GM19240 (cell line): Measurements from ENCODE around the gene ABCB4.

ENCODE experiments used
- DNase-seq: peaks from one replicate; pipeline ENCODE4 v3.0.0; 2011; ENCODE audit warnings: low spot score; ENCODE audit not compliant: insufficient read length

The ABCB4 gene

DNA sequence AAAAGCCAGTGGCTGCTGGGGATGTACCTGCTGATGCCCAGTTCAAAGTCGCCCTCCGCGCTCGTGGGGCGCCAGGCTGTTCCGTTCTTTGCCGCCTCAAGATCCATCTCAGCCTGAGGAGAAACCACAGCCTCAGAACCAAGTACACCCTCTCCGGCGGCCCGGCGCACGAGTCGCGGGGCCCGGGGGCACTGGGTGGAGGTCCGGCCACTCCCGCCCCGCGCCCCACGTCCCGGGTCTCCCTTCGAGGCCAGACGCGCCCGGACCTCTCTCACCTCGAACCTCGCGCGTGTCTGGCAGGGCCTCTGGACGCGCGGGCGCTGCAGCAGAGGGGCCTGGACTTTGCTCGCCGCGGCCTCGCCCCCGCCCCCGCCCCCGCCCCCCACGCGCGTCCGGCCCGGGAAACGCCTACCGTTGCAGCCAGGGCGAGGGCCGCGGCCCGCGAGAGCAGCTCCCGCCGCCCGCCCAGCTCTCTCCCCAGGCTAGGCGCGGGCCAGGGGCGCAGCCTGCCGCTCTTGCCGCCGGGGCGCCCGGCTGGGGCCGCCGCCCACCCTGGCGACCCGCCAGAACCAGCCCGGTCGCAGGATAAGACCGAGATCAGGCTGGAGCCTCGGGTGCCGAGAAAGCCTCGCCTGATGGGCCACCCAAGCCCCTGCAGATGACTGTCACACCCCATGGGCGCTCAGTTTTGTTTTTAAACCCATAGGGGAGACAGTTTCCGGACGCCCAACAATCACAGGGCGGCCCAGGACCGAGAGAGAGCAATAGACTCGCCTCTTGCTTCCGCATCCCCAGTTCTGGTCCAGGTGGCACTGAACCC, at the start of gene ABCB4:
ABCB4 (minus strand) TSS at position 322 of the 820 bp plus-strand sequence; CDS start at position 107, 215 bp downstream.
- DNase-seq = no peak

GRCh38 chr7:87518735-87519134, 43.3 kb upstream of the ABCB4 start:
- DNase-seq = no peak

DNA sequence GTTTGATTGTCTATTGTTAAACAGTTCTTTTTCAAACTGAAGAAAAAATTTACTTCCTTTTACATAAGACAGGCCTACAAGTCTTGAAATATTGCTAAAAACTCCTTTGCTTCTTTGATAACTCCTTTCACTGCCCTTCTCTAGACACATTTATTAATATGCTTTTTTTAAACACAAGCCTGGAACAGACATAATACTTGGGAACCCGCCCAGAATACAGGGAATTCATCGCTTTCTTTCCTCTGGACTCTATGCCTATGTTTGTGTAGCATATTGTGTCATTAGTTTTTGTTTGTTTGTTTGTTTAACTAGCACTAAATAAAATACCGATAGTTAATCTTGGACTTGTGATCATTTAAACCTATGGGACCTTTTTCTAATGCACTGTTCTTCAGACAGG, 42.4 kb upstream of the ABCB4 start:
- no peak for DNase-seq

DNA sequence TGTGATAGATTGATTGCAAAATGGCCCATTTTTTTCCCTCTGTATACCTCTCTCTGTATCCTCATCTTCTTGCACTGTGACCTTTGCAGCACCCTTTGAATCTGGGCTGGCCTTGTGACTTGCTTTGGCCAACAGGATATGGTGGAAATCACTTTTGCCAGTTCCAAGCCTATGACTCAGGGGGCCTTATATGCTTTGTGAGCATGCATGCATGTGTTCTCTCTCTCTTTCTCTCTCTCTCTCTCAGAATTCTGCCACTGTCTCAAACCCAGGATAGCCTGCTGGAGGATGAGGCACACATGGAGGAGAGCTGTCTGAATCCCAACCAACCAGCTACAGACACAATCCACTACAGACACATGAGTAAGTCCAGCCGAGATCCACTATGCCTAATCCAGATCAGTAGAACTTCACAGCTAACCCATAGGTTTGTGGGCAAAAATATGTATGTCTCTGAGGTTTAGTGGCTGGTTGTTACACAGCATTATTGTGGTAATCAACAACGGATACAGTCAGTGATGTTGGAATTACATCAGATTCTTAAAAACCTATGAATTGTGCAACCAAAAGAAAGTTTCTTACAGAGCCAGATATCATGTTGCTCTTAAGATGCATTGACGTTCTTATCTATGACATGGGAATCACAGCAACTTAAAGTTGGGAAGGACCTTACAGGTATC, 41.8 kb upstream of the ABCB4 start:
- no peak for DNase-seq

DNA sequence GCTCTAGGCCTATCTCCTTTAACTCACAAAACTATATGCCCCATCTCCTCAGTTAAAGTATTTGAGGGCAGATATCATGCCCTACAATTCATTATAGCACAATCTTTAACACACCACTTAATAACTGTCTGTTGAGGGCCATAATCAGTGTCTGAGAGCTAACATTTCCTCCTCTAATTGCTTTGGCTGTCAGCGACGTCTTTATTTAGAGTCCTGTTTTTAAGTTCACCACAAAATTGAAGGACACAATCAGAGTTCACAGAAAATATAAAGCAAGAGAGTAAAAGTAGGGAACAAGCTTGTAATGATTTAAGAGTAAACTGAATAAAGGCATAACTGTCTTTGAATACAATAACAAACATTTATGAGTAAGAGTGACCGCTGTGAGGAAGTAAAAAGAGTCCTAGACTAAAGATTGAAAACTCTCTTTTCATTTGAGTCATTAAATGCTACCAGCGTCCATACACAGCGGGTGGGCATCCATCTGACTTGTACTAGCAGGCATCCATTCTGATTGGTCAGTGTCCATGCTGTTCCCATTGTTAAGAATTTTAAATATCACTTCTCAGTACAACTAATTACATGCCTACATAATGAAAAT, 38.4 kb upstream of the ABCB4 start:
- no peak for DNase-seq

- DNase-seq = no peak
These were observed 37.4 kb upstream of the ABCB4 start for GRCh38 chr7:87512906-87513305.

DNA sequence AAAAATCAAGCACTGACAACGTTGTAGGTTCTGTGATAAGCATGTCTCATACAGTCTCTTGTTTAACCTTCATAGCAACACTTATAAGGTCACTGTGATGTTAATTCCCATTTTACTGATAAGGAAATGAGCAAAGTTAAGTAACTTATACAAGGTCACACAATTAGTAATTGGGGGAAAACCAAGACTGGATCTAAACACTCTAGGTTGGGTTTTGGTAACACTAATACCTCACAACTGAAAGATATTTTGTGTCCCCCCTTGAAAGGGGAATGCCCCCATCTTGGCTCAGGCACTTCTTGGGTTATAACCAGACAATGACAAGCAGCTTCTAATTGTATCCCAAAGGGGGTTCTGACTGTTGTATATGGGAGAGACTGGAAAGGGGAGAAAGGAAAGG, 36.0 kb upstream of the ABCB4 start:
- DNase-seq = no peak

DNA sequence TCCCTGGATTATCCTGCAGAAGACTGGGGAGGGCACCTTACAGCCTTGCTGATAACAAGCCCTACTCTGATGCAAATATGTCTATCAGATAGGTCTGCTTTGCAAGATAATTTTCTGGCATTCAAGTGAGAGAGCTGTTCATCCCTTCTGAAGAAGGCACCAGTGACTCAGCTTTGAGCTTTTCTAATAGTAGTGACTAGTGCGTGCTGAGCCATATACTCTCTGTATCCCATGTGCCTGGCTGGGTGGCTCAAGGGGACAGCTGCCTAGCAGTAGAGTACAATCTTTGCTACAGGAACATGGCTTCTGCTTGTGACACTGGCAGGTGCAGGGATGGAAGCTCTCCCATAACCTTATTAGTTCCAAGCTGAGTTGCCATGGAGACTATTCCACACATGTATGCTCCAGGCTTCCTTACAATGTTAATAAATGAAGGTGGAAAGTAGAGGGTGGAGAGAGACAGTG, 35.0 kb upstream of the ABCB4 start:
- DNase-seq = no peak

- DNase-seq = no peak
These were observed 32.0 kb upstream of the ABCB4 start for GRCh38 chr7:87507446-87507845.

GRCh38 chr7:87506246-87507180, 31.0 kb upstream of the ABCB4 start:
- DNase-seq = no peak

- no peak for DNase-seq
These were observed 30.2 kb upstream of the ABCB4 start for GRCh38 chr7:87505557-87506245.

- DNase-seq = no peak
These were observed 29.6 kb upstream of the ABCB4 start for GRCh38 chr7:87505122-87505521.

DNA sequence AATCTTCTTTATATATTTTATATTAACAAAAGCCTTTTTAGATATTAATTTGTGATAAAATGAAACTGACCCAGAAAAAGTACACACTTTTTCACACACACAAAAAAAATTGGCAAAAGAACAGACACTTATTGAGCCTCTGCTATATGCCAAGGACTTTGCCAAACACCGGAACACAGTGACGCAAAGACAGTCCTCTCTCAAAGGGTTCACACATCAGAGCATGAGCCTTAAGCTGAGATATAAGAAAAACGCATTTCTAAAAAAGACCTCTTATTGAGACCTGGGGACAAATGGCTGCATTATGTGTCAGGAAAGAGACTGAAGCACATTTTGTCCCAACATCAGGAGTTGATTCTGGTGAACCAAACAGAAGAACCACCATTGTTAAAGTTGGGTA, 24.0 kb upstream of the ABCB4 start:
- DNase-seq = no peak

GRCh38 chr7:87498893-87499292, 23.4 kb upstream of the ABCB4 start:
- no peak for DNase-seq

- no peak for DNase-seq
These were observed 22.0 kb upstream of the ABCB4 start for GRCh38 chr7:87497482-87497881.

DNA sequence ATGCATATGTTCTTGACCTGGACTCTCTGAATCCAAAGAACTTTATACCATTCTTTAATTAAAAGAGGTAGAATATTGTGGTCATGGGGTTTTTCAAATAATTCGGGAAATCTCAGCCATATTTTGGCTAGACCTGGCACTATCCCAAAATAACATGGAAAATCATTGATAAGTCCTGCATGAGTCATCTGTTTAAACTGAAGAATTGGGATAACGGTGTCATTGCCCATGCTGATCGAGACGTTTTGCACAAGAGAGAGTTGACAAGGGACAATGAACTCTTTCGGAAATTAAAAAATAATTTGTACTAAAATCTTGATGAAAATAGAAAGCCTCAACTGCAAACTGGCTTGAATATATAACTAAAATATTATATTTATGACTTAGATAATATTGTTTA, 19.9 kb upstream of the ABCB4 start:
- DNase-seq = no peak

DNA sequence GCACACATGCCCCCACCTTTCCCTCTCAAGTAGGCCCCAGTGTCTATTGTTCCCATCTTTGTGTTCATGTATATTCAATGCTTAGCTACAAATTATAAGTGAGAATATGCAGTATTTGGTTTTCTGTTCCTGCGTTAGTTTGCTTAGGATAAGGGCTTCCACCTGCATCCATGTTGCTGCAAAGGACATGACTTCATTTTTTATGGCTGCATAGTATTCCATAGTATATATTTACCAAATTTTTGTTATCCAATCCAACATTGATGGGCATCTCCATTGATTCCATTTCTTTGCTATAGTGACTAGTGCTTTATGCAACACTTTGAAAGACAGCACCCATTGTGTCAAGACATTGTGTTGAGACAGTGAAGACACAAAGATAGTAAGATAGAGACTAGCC, 19.0 kb upstream of the ABCB4 start:
- DNase-seq = no peak

- DNase-seq = no peak
These were observed 7.7 kb upstream of the ABCB4 start for GRCh38 chr7:87483131-87483530.

DNA sequence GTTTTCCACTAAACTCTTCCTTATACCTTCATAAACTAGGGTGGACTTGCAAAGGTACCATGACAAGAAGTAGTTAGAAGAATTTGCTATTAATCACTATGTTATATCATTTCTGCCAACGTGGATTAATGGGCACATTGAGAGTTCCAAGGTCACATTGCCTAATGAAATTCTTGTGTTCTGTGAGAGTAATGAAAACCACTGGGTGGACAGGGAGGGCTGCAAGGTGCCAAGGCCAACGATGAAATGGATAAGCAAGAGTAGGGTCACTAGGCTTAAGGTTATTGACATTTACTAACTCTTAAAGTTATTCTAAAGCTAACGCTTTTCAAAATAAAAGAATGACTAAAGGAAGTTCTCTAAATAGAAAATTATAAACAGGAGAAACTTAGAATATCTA, 6.6 kb upstream of the ABCB4 start:
- DNase-seq = no peak

GRCh38 chr7:87480386-87480785, 4.9 kb upstream of the ABCB4 start:
- no peak for DNase-seq

GRCh38 chr7:87479951-87480350, 4.5 kb upstream of the ABCB4 start:
- DNase-seq = no peak
